NCI-H345 treated with DMSO at 0.1 percent for 48 hours (cell line): ENCODE measurements around the gene MSMO1.
"Not testable (repeated sequence)": the region's sequence is repeated elsewhere in the genome, so short reads cannot be mapped to it uniquely, and the experiment has no call there.

Source experiments
- DNase-seq: peaks from one replicate; lab custom pipeline; 2025; ENCODE audit not compliant: unreplicated experiment; lab: John Stamatoyannopoulos, UW

Gene MSMO1

DNA sequence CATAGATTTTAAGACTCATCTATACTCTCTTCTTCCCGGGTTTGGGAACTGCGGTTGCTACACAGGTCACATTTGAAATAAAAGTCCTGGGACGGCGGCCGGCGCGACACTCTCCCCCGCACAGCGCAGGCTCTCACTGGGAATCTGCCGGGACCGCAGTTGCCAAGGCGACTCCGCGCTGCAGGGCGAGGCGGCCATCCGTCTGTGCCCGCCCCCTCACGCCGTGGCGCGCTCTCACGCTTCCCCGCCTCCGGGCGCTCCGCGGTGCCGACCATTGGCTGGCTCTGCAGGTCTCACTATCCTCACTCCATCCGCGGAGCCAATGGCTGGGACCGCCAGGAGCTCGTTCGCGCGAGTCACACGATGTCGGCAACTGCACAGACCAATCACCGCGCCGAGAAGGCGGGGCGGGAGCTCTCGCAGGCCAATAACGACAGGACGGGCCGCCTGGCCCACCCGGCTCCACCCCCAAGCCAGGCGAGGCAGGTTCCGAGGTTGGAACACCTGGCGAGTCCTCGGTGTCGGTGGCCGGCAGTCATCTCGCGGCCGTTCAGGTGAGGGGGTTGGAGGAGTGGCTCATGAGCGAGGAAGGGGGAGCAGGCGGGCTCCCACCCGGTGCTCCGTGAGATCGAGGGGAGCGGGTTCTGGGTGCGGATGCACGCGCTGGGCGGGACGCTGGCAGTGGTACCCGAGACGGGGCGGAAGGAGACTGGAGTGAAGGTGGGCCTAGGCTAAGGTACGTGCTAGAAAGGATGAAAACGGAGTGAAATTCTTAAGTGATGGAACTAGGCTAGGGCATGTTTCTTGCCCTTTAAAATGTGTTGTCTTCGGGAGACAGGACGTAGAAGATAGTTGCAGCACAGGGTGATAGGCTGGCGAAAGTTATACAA lies at the start of gene MSMO1:
MSMO1 (plus strand) TSS at position 459 of the 890 bp plus-strand sequence. CDS start 5,702 bp downstream, outside the sequence.
- peak; percentile 92 for DNase-seq

GRCh38 chr4:165279531-165279930 lies 47.9 kb upstream of the MSMO1 start:
- DNase-seq = not testable (repeated sequence)

DNA sequence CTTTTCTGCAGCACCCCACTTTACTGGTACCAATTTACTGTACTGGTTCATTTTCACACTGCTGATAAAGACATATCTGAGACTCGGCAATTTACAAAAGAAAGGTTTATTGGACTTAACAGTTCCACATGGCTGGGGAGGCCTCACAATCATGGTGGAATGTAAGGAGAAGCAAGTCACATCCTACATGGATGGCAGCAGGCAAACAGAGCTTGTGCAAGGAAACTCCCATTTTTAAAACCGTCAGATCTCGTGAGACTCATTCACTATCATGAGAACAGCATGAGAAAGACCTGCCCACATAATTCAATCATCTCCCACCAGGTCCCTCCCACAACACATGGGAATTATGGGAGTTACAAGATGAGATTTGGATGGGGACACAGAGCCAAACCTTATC lies 42.8 kb upstream of the MSMO1 start:
- DNase-seq = not testable (repeated sequence)

DNA sequence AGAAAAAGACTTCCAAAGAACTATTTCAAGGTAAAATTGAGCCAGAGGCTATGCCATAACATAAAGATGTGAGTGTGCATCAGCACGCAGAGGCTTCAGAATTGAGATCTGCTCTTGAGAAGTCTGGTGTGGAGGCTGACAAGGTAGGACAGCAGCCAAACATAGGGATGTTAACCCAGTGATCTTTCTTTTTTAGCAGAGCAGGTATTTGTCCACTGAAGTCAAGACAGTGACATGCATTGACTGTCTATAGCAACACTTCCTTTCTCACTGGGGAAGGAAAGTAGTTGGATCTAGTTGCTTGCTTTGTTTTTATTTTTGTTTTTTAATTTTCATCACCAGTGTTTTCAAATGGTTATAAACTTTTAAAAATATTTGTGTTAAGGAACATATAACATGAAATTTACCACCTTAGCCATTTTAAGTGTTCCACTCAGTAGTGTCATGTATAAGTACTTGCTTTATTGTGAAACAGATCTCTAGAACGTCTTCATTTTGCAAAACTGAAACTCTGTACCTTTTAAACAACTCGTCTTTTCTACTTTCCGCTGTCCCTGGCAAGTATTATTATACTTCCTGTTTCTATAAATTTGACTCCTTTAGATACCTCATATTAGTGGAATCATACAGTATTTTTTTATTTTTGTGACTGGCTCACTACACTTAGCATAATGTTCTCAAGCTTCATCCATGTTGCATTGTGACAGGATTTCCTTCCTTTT lies 40.7 kb upstream of the MSMO1 start:
- not testable (repeated sequence) for DNase-seq

- no peak for DNase-seq
Observed at GRCh38 chr4:165288226-165288625, 39.2 kb upstream of the MSMO1 start.

DNA sequence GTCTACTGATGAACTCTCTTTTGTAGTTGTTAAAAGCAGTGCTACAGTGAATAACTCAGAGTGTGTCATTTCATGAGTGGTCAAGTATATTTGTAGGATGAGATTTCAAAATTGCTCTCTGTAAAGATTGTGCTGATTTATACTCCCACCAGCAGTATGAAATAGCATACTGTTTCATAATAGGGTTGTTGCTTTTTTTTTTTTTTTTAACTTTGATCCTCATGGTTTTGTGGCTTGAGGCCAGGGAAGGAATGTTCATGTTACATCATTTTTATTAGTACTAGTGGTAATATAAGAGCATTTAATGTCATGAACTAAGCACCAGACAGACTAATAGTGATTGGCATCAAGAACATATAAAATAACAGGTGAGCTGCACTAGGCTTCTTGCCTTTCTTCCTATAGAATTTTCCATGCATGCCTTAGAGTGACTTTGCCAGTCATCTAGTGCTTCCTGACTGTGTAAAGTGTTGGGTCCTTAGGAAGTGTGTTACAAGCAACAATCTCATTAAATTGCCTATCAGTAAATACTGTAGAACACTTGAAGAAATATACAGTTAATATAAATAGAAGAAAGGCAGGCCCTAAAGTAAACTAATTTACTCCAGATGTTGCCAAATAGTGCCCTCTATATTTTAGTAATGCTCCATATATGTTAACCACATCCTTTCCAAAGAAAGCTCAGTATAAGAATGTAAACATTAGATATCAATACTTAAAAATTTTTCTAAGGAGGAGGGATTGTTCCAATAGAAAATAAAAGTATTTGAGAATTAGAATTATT lies 38.6 kb upstream of the MSMO1 start:
- no peak for DNase-seq

- no peak for DNase-seq
Observed at GRCh38 chr4:165289423-165289785, 38.1 kb upstream of the MSMO1 start.

GRCh38 chr4:165293061-165293460 lies 34.4 kb upstream of the MSMO1 start:
- DNase-seq = no peak

DNA sequence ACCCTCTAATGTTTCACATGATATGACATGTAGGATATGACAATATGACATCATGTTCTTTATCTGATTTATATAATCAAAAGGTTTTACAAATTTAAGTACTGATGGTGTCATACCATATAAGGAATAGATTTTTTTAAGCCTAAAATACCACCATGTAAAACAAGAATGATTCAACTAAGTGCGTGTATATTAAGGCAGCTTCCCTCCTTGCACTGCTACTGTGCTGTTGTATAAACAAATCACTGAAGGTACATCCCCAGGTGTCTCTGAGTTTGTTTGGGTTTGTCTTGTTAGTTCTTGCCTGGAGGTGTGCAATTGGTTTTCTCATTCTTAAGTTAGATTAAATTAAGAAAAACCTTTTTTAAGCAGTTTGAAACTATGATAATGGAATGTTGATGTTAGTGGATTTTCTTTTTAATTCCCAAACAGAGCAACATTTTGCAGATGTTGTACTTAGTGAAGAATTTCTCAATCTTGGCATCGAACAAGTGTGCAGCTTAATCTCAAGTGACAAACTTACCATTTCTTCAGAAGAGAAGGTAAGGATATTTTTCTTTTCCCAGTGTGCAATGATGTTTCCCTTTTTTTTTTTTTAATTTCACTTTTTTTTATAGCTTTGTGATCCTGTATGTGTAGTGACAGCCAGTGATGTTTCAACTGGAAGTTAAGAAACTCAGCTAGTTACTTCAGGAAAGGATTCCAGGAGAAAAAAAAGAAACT lies 33.4 kb upstream of the MSMO1 start:
- DNase-seq = no peak

GRCh38 chr4:165294907-165295306 lies 32.6 kb upstream of the MSMO1 start:
- DNase-seq = no peak

DNA sequence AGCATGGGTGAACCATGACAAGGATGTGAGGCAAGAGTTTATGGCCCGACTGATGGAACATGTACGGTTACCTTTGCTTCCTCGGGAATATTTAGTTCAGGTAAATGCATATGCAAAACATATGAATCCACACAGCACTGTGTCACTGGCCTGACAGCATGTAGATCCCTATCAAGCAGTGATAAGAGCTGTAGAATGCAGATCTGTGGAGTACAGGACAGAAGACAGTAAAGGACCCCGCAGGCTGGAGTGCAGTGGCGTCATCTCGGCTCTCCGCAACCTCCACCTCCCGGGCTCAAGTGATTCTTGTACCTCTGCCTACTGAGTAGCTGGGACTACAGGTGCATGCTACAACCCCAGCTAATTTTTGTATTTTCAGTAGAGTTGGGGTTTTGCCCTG lies 29.8 kb upstream of the MSMO1 start:
- DNase-seq = no peak

GRCh38 chr4:165299399-165300060 lies 27.9 kb upstream of the MSMO1 start:
- DNase-seq = no peak

- no peak for DNase-seq
Observed at GRCh38 chr4:165301833-165302232, 25.6 kb upstream of the MSMO1 start.

GRCh38 chr4:165302658-165303057 lies 24.8 kb upstream of the MSMO1 start:
- DNase-seq = no peak

- DNase-seq = no peak
Observed at GRCh38 chr4:165308166-165308565, 19.3 kb upstream of the MSMO1 start.

DNA sequence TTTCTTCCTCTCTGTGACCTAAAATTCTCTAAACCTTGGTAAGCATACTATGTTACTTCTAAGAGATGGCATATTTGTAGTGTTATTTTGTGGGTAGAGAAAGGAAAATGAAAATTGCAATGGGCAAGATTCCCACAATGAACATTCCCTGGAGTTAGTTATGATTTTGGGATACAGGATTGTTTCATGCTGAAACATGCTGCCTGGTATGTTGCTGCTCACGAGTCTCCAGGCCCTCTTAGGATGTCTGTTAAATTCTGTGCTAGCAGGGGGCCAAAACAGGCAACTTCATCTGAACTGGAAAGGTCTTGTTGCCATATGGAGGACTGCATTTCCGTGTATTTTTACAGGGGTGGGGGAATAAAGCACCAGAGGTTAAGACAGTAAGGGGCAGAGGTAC lies 18.9 kb upstream of the MSMO1 start:
- DNase-seq = no peak

GRCh38 chr4:165309456-165309855 lies 18.0 kb upstream of the MSMO1 start:
- no peak for DNase-seq

DNA sequence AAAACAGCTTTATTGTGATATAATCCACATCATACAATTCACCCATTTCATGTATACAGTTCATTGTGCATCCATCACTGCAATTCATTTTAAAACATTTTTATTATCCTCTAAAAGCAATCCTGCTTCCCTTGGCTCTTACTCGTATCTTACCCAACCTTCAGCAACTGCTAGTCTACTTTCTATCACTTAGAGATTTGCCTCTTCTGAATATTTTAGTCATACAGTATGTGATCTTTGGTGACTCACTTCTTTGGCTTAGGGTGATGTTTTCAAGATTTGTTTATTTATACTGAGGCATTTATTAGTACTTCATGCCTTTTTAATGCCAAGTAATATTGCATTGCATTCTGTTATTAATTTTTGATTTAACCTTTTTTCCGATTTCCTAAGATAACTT lies 15.0 kb upstream of the MSMO1 start:
- no peak for DNase-seq

- DNase-seq = no peak
Observed at GRCh38 chr4:165319030-165319429, 8.4 kb upstream of the MSMO1 start.

DNA sequence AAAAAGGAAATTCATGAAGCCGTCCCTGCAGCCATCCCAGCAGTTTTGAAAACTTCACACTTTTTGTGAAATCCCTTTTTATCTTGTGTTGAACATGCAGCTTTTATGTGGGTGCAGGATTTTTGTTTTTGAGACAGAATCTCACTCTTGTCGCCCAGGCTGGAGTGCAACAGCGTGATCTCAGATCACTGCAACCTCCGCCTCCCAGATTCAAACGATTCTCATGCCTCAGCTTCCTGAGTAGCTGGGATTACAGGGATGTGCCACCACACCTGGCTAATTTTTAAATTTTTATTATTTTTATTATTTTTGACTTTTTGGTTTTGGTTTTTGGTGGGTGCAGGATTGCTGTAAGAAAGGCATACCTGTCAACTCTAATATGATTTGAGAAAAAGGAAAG lies 8.0 kb upstream of the MSMO1 start:
- DNase-seq = no peak
